Measurements from ENCODE around the gene PTPN21.

GRCh38 chr14:88604212-88604611 lies 49.4 kb upstream of the PTPN21 start:
- no peak for TF ChIP-seq POLR2A (IDR thresholded peaks at IDR 0.05; ENCODE audit: low read length)
- no peak for TF ChIP-seq GATA1 (IDR thresholded peaks at IDR 0.05; ENCODE audit: low read depth, low read length)

Data from erythroblast (primary cell).